K562 (cell line): ENCODE results near the gene SNX9. TPM values are rescaled to one million over a fixed set of nuclear protein-coding genes. Genes with fewer than 3 reads are reported as not detected.
A peak's percentile ranks its signal among the peaks of the same experiment; 100 is the strongest.

Source experiments
- ATAC-seq: fragments of 200-7000 bp; cut with Tn5 transposase; 3 replicates; pipeline ENCODE4 v1.9.1; 2020; ENCODE audit warnings: moderate library complexity
- BruUV-seq: library from RNA; stranded (reverse); fragments of 400-500 nt; replicated peaks from 2 replicates; lab custom pipeline; 2021; lab: Mats Ljungman, UMichigan
- CTCF ChIA-PET: fragments of 300-600 bp; formaldehyde crosslinking; extraction: SDS; loops from one replicate; lab custom pipeline; 2021; ENCODE audit warnings: low intra/inter-chr PET ratio; lab: Yijun Ruan, JAX
- POLR2A ChIA-PET: fragments of 300-600, 350-650 bp; sonication (Branson Sonifier 250); formaldehyde crosslinking; extraction: SDS; loops from one replicate; lab custom pipeline; 2021; ENCODE audit warnings: antibody characterized with exemption, inconsistent platforms; lab: Yijun Ruan, JAX
- DNase-seq, 4 experiments: peaks; one replicate each; pipeline versions ENCODE4 v3.0.0 to v3.0.0-alpha.2; 2011 to 2018; ENCODE audit warnings: low spot score in 3 of 4, mixed read lengths in 3 of 4; ENCODE audit errors: extremely low read depth in 1 of 4
- FAIRE-seq: peaks from 2 replicates; lab custom pipeline; 2011; peaks lifted over from hg19 to GRCh38; lab: Jason Lieb, UNC
- H2AFZ ChIP-seq: 2 replicates; pipeline ENCODE4 v1.6.0; 2011; ENCODE audit warnings: low read depth, low read length, control low read depth, inconsistent platforms
- H3K27ac ChIP-seq: fragments of 200-600 bp; 3 replicates; pipeline ENCODE4 v1.8.0; 2011; ENCODE audit warnings: low read depth, mild to moderate bottlenecking, control low read depth, inconsistent platforms, low read length, moderate library complexity, mixed read lengths; ENCODE audit errors: extremely low read depth
- H3K27me3 ChIP-seq, 2 experiments: fragments of 300-600 bp in 1 of 2; 2 replicates in 1 of 2; 3 replicates in 1 of 2; pipeline versions ENCODE4 v1.6.0 to v1.8.0; 2011; ENCODE audit warnings: inconsistent platforms in 2 of 2, low read length in 2 of 2, mild to moderate bottlenecking in 1 of 2, mixed read lengths in 1 of 2, moderate library complexity in 1 of 2; ENCODE audit not compliant: control insufficient read depth in 2 of 2, insufficient read depth in 2 of 2
- H3K36me3 ChIP-seq: fragments of 300-600 bp; 3 replicates; pipeline ENCODE4 v1.8.0; 2011; ENCODE audit warnings: mild to moderate bottlenecking, low read length, inconsistent platforms; ENCODE audit not compliant: control insufficient read depth, insufficient read depth
- H3K4me1 ChIP-seq, 2 experiments: fragments of 200-600 bp in 1 of 2; replicated peaks in 1 of 2; 2 replicates in 1 of 2; 3 replicates in 1 of 2; pipeline versions ENCODE4 v1.5.1 to v1.8.0; 2011; ENCODE audit warnings: inconsistent platforms in 2 of 2, low read length in 2 of 2, mild to moderate bottlenecking in 1 of 2, mixed read lengths in 1 of 2, moderate library complexity in 1 of 2; ENCODE audit not compliant: control insufficient read depth in 2 of 2, insufficient read depth in 2 of 2
- H3K4me2 ChIP-seq: 2 replicates; pipeline ENCODE4 v1.6.1; 2011; ENCODE audit warnings: low read length, control low read depth, inconsistent platforms, mixed read lengths; ENCODE audit not compliant: insufficient read depth
- H3K4me3 ChIP-seq: fragments of 200-600 bp; sonication (generic), shearing (Covaris generic); 2 replicates; pipeline ENCODE4 v1.5.1; 2016; ENCODE audit warnings: control low read depth, inconsistent platforms
- H3K79me2 ChIP-seq: fragments of 200-600 bp; 3 replicates; pipeline ENCODE4 v1.8.0; 2011; ENCODE audit warnings: low read length, inconsistent platforms; ENCODE audit not compliant: control insufficient read depth, insufficient read depth
- H3K9ac ChIP-seq, 2 experiments: 2 replicates each; pipeline versions ENCODE4 v1.6.0 to v1.6.1; 2011; ENCODE audit warnings: low read depth in 2 of 2, low read length in 2 of 2, control low read depth in 1 of 2, inconsistent platforms in 1 of 2, mild to moderate bottlenecking in 1 of 2, mixed read lengths in 1 of 2; ENCODE audit not compliant: insufficient read depth in 1 of 2
- H3K9me1 ChIP-seq: one replicate; pipeline ENCODE4 v1.6.0; 2011; ENCODE audit warnings: inconsistent platforms, mild to moderate bottlenecking, low read length, moderate library complexity; ENCODE audit not compliant: control insufficient read depth, insufficient read depth
- H3K9me3 ChIP-seq: replicated peaks from 2 replicates; pipeline ENCODE4 v1.5.1; 2011; ENCODE audit warnings: low read depth, low read length, inconsistent platforms; ENCODE audit not compliant: control insufficient read depth, insufficient read depth
- H4K20me1 ChIP-seq: replicated peaks from 2 replicates; pipeline ENCODE4 v1.6.1; 2011; ENCODE audit warnings: low read length, inconsistent platforms, mixed read lengths; ENCODE audit not compliant: control insufficient read depth, insufficient read depth
- BCOR ChIP-seq: fragments of 450-650 bp; IDR thresholded peaks from 2 replicates; pipeline ENCODE4 v1.6.1; 2016
- BRD9 ChIP-seq: fragments of 450-650 bp; IDR thresholded peaks from 2 replicates; pipeline ENCODE4 v1.6.1; 2018; ENCODE audit warnings: low read depth; ENCODE audit not compliant: partially characterized antibody
- PHB2 ChIP-seq: fragments of 450-650 bp; IDR thresholded peaks from 2 replicates; pipeline ENCODE4 v1.6.1; 2017; ENCODE audit warnings: low read depth
- RAD51 ChIP-seq: fragments of 450-650 bp; IDR thresholded peaks from 2 replicates; pipeline ENCODE4 v1.7.1; 2016; ENCODE audit warnings: low read depth, mild to moderate bottlenecking, borderline replicate concordance
- RBBP5 ChIP-seq: fragments of 200-600 bp; sonication (generic); IDR thresholded peaks from 2 replicates; pipeline ENCODE4 v1.6.1; 2012; ENCODE audit warnings: borderline replicate concordance, mild to moderate bottlenecking, low read length, control low read depth, inconsistent platforms; ENCODE audit not compliant: insufficient read depth, poor library complexity, severe bottlenecking
- RBM22 ChIP-seq: fragments of 200-400 bp; formaldehyde crosslinking; IDR thresholded peaks from 2 replicates; pipeline ENCODE4 v1.6.1; 2018; ENCODE audit warnings: low read length, low read depth; ENCODE audit not compliant: poor library complexity, severe bottlenecking
- SMARCA4 ChIP-seq: fragments of 450-650 bp; IDR thresholded peaks from 2 replicates; pipeline ENCODE4 v1.6.1; 2016
- SP2 ChIP-seq: IDR thresholded peaks from 2 replicates; pipeline ENCODE4 v1.6.1; 2011; ENCODE audit warnings: mild to moderate bottlenecking, low read depth, low read length, moderate library complexity; ENCODE audit not compliant: poor library complexity, severe bottlenecking; ENCODE audit errors: extremely low read depth
- ZNF445 ChIP-seq: fragments of 250-450 bp; sonication (Bioruptor Pico); IDR thresholded peaks from 2 replicates; pipeline ENCODE4 v1.4.0; 2020; ENCODE audit warnings: low read depth, mild to moderate bottlenecking, moderate library complexity
- ZSCAN29 ChIP-seq: fragments of 450-650 bp; IDR thresholded peaks from 2 replicates; pipeline ENCODE4 v1.6.1; 2017
- WGBS: fragments of 100-300 bp; shearing (Covaris generic); methylation state at CpG from one replicate; pipeline ENCODE4 v1.1.6; 2016; ENCODE audit warnings: low coverage, mixed read lengths; ENCODE audit not compliant: insufficient coverage; ENCODE audit errors: missing lambda C conversion rate; 5-methylcytosine and 5-hydroxymethylcytosine counted together
- in situ Hi-C: fragments of 300-500 bp; cut with MboI; formaldehyde crosslinking; loops from 4 replicates; pipeline ENCODE4 v1.15.0; 2018; ENCODE audit warnings: inconsistent platforms, mixed read lengths
- intact Hi-C: fragments of 100-400 bp; cut with micrococcal nuclease; formaldehyde crosslinking; loops from 2 replicates; pipeline ENCODE4 v1.14.2; 2022
- polyA plus RNA-seq, 8 experiments: library from polyadenylated mRNA; depleted of rRNA in 4 of 8; stranded (reverse) in 5 of 8; unstranded in 3 of 8; fragments of >200 nt; fragmentation: Nextera tagmentation in 2 of 8; fragmentation: Illumina TruSeq in 1 of 8; extraction: Ambion mirVana in 2 of 8; extraction: Trizol in 1 of 8; gene quantifications; 2 replicates each; pipeline versions ENCODE4 v1.2.1 to v1.2.3, GENCODE V29; 2011 to 2014; ENCODE audit warnings: inconsistent platforms in 1 of 8, missing spikeins in 1 of 8
- total RNA-seq, 7 experiments: library from RNA; depleted of rRNA in 6 of 7; stranded (reverse); fragments of >200 nt in 6 of 7; fragmentation: Illumina TruSeq in 2 of 7; extraction: Trizol in 2 of 7; gene quantifications; 2 replicates each; pipeline versions ENCODE4 v1.2.1 to v1.2.3, GENCODE V29; 2011 to 2021; ENCODE audit warnings: low replicate concordance in 1 of 7
- TF ChIP-seq, protein P1 (sequence below): sonication (generic); formaldehyde crosslinking; IDR thresholded peaks from 2 replicates; pipeline ENCODE4 v1.9.0; 2022; ENCODE audit warnings: mild to moderate bottlenecking, missing genetic modification reagents
- TF ChIP-seq, protein P2 (sequence below): fragments of 450-650 bp; IDR thresholded peaks from 2 replicates; pipeline ENCODE4 v1.6.1; 2018; ENCODE audit warnings: mild to moderate bottlenecking, low read depth; ENCODE audit not compliant: partially characterized antibody
- TF ChIP-seq, protein P3 (sequence below), 3 experiments: fragments of 200-800 bp in 1 of 3; sonication (Bioruptor generic) in 1 of 3; sonication (generic) in 1 of 3; formaldehyde crosslinking in 1 of 3; IDR thresholded peaks; 2 replicates each; pipeline versions ENCODE4 v1.6.1 to v1.8.0; 2016 to 2022; ENCODE audit warnings: mild to moderate bottlenecking in 2 of 3, missing compliant biosample characterization in 2 of 3, missing genetic modification characterization in 2 of 3, missing genetic modification reagents in 1 of 3
- TF ChIP-seq, protein P4 (sequence below): fragments of 450-650 bp; IDR thresholded peaks from 2 replicates; pipeline ENCODE4 v1.6.1; 2016
- TF ChIP-seq, protein P5 (sequence below): IDR thresholded peaks from 2 replicates; pipeline ENCODE4 v1.6.1; 2014; ENCODE audit warnings: antibody characterized with exemption

Gene SNX9
- total and polyA plus RNA-seq, 9 of the 15 experiments (the other 6 are each of a cell fraction or from before 2014, with no cell fraction given), result 6.0 to 81.7 (median 57.1) TPM

DNA sequence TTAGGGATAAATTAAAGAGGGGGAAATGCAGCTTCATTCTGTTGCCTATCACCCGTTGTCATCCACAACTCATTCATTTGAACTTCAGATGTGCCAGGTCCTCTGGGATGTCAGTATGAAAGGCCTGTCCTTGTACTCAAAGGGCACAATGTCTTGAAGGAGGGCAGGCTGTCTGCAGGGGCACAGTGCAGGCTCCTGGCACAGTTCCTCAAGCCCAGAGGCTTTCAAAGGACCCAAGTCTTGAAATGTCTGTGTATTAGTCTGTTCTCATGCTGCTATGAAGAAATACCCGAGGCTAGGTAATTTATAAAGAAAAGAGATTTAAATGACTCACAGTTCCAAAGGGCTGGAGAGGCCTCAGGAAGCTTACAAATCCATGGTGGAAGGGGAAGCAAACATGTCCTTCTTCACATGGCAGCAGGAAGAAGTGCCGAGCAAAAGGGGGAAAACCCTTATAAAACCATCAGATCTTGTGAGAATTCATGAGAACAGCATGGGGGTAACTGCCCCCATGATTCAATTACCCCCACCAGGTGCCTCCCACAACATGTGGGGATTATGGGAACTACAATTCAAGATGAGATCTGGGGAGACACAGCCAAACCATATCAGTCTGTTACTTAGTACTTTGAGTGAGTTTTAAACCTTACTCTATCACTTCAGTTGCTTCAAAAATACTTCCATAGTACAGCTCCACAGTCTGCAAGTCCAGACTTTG lies 9.4 kb downstream of the SNX9 start:
- BruUV-seq, result no TSS peak
- no peaks in the 10 kb centered on the region for H3K27me3 ChIP-seq
- H3K27ac ChIP-seq, result peak overlapping the region; percentile 13; the same call in 1 of the 3 replicates
- CTCF ChIA-PET, result no interaction called here
- 45% methylated on average over 3 of the region's 3 CpGs for WGBS
- FAIRE-seq (peak; percentile 19), ATAC-seq (peak; percentile 9), DNase-seq (no peak)
- H3K9ac ChIP-seq, result peak overlapping the region in 1 of 2 experiments; percentile 5; a peak in 2 of 4 replicates
- POLR2A ChIA-PET, result interaction anchor here (0.5 to 14.5 kb wide), 4 partner anchors 14 to 63 kb away, joined by 3 to 149 read pairs (median 4); no protein-coding TSS in a partner anchor
- peaks cover 11% of the 10 kb centered on the region for H4K20me1 ChIP-seq
- peaks cover 99% of the 10 kb centered on the region for H3K79me2 ChIP-seq
- in situ Hi-C loops (no loop called here), intact Hi-C loops (no loop called here)
- H3K36me3 ChIP-seq, result peaks cover 64% of the 10 kb centered on the region
- peak overlapping the region; percentile 13; the same call in 1 of the 2 replicates for H3K4me2 ChIP-seq
- H3K9me3 ChIP-seq, result peaks cover 2% of the 10 kb centered on the region; the same call in 1 of the 2 replicates
- no peak overlapping the region for H3K4me3 ChIP-seq
- no peak overlapping the region for H2AFZ ChIP-seq
- no peaks in the 10 kb centered on the region for H3K9me1 ChIP-seq
- H3K4me1 ChIP-seq, result peaks cover 16 to 42% of the 10 kb centered on the region in 2 experiments
- TF ChIP-seq SP2 (no peak), RAD51 (no peak), BCOR (no peak), SMARCA4 (0 out of 2 replicates have a peak, but pooled peaks have one; percentile 14), RBM22 (no peak), ZSCAN29 (no peak), RBBP5 (no peak), ZNF445 (CRISPR knock-in tag) (no peak), BRD9 (no peak), PHB2 (no peak)
- TF ChIP-seq, protein P1, sequence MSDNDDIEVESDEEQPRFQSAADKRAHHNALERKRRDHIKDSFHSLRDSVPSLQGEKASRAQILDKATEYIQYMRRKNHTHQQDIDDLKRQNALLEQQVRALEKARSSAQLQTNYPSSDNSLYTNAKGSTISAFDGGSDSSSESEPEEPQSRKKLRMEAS (CRISPR knock-in tag), result no peak
- TF ChIP-seq, protein P2, sequence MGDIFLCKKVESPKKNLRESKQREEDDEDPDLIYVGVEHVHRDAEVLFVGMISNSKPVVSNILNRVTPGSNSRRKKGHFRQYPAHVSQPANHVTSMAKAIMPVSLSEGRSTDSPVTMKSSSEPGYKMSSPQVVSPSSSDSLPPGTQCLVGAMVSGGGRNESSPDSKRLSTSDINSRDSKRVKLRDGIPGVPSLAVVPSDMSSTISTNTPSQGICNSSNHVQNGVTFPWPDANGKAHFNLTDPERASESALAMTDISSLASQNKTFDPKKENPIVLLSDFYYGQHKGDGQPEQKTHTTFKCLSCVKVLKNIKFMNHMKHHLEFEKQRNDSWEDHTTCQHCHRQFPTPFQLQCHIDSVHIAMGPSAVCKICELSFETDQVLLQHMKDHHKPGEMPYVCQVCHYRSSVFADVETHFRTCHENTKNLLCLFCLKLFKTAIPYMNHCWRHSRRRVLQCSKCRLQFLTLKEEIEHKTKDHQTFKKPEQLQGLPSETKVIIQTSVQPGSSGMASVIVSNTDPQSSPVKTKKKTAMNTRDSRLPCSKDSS, result no peak
- TF ChIP-seq, protein P3, sequence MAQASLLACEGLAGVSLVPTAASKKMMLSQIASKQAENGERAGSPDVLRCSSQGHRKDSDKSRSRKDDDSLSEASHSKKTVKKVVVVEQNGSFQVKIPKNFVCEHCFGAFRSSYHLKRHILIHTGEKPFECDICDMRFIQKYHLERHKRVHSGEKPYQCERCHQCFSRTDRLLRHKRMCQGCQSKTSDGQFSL (CRISPR knock-in tag; IDR thresholded peaks at IDR 0.05), result peak; percentile 78
- TF ChIP-seq, protein P3 (tag; IDR thresholded peaks at IDR 0.05), result no peak
- TF ChIP-seq, protein P4, sequence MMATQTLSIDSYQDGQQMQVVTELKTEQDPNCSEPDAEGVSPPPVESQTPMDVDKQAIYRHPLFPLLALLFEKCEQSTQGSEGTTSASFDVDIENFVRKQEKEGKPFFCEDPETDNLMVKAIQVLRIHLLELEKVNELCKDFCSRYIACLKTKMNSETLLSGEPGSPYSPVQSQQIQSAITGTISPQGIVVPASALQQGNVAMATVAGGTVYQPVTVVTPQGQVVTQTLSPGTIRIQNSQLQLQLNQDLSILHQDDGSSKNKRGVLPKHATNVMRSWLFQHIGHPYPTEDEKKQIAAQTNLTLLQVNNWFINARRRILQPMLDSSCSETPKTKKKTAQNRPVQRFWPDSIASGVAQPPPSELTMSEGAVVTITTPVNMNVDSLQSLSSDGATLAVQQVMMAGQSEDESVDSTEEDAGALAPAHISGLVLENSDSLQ, result no peak
- TF ChIP-seq, protein P5, sequence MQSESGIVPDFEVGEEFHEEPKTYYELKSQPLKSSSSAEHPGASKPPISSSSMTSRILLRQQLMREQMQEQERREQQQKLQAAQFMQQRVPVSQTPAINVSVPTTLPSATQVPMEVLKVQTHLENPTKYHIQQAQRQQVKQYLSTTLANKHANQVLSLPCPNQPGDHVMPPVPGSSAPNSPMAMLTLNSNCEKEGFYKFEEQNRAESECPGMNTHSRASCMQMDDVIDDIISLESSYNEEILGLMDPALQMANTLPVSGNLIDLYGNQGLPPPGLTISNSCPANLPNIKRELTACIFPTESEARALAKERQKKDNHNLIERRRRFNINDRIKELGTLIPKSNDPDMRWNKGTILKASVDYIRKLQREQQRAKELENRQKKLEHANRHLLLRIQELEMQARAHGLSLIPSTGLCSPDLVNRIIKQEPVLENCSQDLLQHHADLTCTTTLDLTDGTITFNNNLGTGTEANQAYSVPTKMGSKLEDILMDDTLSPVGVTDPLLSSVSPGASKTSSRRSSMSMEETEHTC, result no peak
